ENCODE data around the gene FAF1. TPM values are rescaled to one million over a fixed set of nuclear protein-coding genes. Genes with fewer than 3 reads are reported as not detected.
A peak's percentile ranks its signal among the peaks of the same experiment; 100 is the strongest.
"Not testable (repeated sequence)": the region's sequence is repeated elsewhere in the genome, so short reads cannot be mapped to it uniquely, and the experiment has no call there.

Gene FAF1
- total RNA-seq, 1 donor from 2014 or later, result 52.0 TPM

DNA sequence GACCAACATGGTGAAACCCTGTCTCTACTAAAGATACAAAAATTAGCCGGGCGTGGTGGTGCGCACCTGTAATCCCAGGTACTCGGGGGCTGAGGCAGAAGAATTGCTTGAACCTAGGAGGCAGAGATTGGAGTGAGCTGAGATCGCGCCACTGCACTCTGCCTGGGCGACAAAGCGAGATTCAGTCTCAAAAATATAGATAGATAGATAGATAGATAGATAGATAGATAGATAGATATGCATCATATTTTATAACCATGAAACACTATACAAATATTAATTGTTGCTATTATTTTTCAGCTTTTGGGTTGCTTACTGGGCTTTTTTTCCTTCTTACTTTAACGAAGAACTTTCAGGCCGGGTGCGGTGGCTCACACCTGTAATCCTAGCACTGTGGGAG is 4.8 kb upstream of the FAF1 start:
- Mint-ChIP-seq H3K36me3 (ENCODE audit: unreplicated experiment) (no peaks in the 10 kb centered on the region), H3K9me3 (ENCODE audit: unreplicated experiment) (no peaks in the 10 kb centered on the region), H3K4me3 (ENCODE audit: unreplicated experiment) (no peak overlapping the region), H3K4me1 (ENCODE audit: unreplicated experiment) (peaks cover 12% of the 10 kb centered on the region), H3K27ac (ENCODE audit: unreplicated experiment) (no peak overlapping the region), H3K27me3 (ENCODE audit: unreplicated experiment) (no peaks in the 10 kb centered on the region)
- no peak for DNase-seq (ENCODE audit: extremely low spot score, unreplicated experiment)
- TF ChIP-seq, protein P1, sequence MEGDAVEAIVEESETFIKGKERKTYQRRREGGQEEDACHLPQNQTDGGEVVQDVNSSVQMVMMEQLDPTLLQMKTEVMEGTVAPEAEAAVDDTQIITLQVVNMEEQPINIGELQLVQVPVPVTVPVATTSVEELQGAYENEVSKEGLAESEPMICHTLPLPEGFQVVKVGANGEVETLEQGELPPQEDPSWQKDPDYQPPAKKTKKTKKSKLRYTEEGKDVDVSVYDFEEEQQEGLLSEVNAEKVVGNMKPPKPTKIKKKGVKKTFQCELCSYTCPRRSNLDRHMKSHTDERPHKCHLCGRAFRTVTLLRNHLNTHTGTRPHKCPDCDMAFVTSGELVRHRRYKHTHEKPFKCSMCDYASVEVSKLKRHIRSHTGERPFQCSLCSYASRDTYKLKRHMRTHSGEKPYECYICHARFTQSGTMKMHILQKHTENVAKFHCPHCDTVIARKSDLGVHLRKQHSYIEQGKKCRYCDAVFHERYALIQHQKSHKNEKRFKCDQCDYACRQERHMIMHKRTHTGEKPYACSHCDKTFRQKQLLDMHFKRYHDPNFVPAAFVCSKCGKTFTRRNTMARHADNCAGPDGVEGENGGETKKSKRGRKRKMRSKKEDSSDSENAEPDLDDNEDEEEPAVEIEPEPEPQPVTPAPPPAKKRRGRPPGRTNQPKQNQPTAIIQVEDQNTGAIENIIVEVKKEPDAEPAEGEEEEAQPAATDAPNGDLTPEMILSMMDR (IDR thresholded peaks at IDR 0.05), result no peak

DNA sequence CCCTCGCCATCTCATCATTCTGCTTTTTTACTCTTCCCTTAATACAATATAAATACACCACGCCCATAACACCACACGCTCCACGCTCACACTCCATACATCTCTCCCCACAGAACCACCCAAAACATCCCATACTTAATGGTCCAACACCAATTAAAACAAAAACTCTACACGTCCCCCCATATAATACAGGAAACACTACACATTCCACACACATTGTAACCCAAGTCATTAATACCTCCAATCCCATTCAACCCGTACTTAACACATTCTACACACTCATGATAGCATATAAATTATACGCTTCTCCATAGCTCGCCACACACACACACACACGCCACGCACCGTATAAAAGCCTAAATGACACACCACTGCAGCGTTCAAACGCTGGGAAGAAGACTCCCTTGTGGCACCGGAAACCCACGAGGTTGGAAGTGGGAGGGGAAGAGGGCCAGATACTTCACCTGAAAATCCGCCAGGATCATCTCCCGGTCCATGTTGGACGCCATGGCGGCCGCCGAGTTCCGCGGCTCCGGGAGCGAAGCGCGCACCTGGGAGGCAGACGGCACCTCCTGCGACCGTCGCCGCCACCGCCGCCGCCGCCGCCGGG is 659 bp downstream of the FAF1 start:
- DNase-seq (ENCODE audit: extremely low spot score, unreplicated experiment), result no peak
- Mint-ChIP-seq H3K27ac (ENCODE audit: unreplicated experiment) (peak overlapping the region; percentile 79), H3K4me3 (ENCODE audit: unreplicated experiment) (peak overlapping the region; percentile 96), H3K9me3 (ENCODE audit: unreplicated experiment) (no peaks in the 10 kb centered on the region), H3K27me3 (ENCODE audit: unreplicated experiment) (no peaks in the 10 kb centered on the region), H3K4me1 (ENCODE audit: unreplicated experiment) (peaks cover 16% of the 10 kb centered on the region), H3K36me3 (ENCODE audit: unreplicated experiment) (no peaks in the 10 kb centered on the region)
- TF ChIP-seq, protein P1 (IDR thresholded peaks at IDR 0.05), result no peak

DNA sequence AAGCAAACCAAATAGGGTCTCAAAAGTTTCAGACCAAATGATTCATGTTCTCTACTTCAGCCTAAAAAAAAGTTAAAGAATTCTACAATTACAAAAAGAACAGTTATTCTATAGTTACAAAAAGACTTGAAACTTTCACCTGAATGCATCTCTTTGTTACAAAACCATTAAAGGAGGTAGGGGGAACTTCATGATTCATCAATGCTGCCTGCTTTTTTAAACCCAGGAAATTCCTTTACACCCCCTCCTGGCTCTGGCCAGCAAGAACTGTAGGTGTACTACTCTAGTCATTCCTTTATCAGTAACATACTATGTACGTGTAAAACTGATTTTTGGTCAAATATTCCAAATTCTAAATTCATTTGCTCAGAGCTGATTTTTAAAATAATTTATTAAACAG is 5.0 kb downstream of the FAF1 start:
- peaks cover 13% of the 10 kb centered on the region for H3K4me1 Mint-ChIP-seq (ENCODE audit: unreplicated experiment)
- TF ChIP-seq, protein P1 (IDR thresholded peaks at IDR 0.05), result no peak
- no peaks in the 10 kb centered on the region for H3K9me3 Mint-ChIP-seq (ENCODE audit: unreplicated experiment)
- DNase-seq (ENCODE audit: extremely low spot score, unreplicated experiment), result no peak
- no peaks in the 10 kb centered on the region for H3K27me3 Mint-ChIP-seq (ENCODE audit: unreplicated experiment)
- H3K36me3 Mint-ChIP-seq (ENCODE audit: unreplicated experiment), result no peaks in the 10 kb centered on the region
- no peak overlapping the region for H3K27ac Mint-ChIP-seq (ENCODE audit: unreplicated experiment)
- no peak overlapping the region for H3K4me3 Mint-ChIP-seq (ENCODE audit: unreplicated experiment)

DNA sequence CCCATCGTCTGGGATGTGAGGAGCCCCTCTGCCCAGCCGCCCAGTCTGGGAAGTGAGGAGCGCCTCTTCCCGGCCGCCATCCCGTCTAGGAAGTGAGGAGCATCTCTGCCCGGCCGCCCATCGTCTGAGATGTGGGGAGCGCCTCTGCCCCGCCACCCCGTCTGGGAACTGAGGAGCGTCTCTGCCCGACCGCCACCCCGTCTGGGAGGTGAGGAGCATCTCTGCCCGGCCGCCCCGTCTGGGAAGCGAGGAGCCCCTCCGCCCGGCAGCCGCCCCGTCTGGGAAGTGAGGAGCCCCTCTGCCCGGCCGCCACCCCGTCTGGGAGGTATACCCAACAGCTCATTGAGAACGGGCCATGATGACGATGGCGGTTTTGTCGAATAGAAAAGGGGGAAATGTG is 7.5 kb downstream of the FAF1 start:
- not testable (repeated sequence) for H3K36me3 Mint-ChIP-seq (ENCODE audit: unreplicated experiment); H3K4me3 Mint-ChIP-seq (ENCODE audit: unreplicated experiment)

DNA sequence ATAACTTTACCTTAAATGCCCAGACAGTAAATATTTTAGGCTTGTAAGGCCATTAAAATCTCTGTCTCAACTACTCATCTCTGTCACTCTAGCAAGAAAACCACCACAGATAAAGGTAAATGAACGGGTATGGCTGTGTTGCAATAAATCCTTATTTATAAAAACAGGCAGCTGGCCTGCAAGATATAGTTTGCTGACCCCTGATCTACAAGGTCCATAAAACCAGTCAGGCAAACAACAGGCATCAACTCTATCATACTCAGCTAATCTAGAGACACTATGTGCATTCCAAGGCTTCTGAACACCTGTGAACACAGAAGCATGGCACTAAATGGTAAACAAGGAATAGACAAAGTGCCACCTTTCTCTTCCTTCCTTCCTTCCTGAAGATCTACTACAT is 9.7 kb downstream of the FAF1 start:
- H3K36me3 Mint-ChIP-seq (ENCODE audit: unreplicated experiment), result no peaks in the 10 kb centered on the region
- H3K27ac Mint-ChIP-seq (ENCODE audit: unreplicated experiment), result no peak overlapping the region
- TF ChIP-seq, protein P1 (IDR thresholded peaks at IDR 0.05), result no peak
- no peaks in the 10 kb centered on the region for H3K4me1 Mint-ChIP-seq (ENCODE audit: unreplicated experiment)
- H3K27me3 Mint-ChIP-seq (ENCODE audit: unreplicated experiment), result no peaks in the 10 kb centered on the region
- no peak for DNase-seq (ENCODE audit: extremely low spot score, unreplicated experiment)
- no peak overlapping the region for H3K4me3 Mint-ChIP-seq (ENCODE audit: unreplicated experiment)
- no peaks in the 10 kb centered on the region for H3K9me3 Mint-ChIP-seq (ENCODE audit: unreplicated experiment)

More for the DNA sequence above, 7.5 kb downstream of the FAF1 start:
- not testable (repeated sequence) for H3K27ac Mint-ChIP-seq (ENCODE audit: unreplicated experiment); H3K9me3 Mint-ChIP-seq (ENCODE audit: unreplicated experiment); H3K27me3 Mint-ChIP-seq (ENCODE audit: unreplicated experiment); DNase-seq (ENCODE audit: extremely low spot score, unreplicated experiment); H3K4me1 Mint-ChIP-seq (ENCODE audit: unreplicated experiment)
